OCI-LY1 (cell line): ENCODE data around the gene FANCI.

ENCODE experiments used
- EZH2 ChIP-seq: fragments of 200-600 bp; sonication (generic), shearing (Covaris generic); IDR thresholded peaks from 2 replicates; pipeline ENCODE4 v1.8.0; 2017; ENCODE audit warnings: borderline replicate concordance, mixed run types, mild to moderate bottlenecking, antibody characterized with exemption, low read length, moderate library complexity, mixed read lengths
- TF ChIP-seq, protein P1 (sequence below): fragments of 200-600 bp; sonication (generic), shearing (Covaris generic); IDR thresholded peaks from 2 replicates; pipeline ENCODE4 v1.5.1; 2017; ENCODE audit warnings: mild to moderate bottlenecking, antibody characterized with exemption, low read length, moderate library complexity, mixed read lengths

DNA sequence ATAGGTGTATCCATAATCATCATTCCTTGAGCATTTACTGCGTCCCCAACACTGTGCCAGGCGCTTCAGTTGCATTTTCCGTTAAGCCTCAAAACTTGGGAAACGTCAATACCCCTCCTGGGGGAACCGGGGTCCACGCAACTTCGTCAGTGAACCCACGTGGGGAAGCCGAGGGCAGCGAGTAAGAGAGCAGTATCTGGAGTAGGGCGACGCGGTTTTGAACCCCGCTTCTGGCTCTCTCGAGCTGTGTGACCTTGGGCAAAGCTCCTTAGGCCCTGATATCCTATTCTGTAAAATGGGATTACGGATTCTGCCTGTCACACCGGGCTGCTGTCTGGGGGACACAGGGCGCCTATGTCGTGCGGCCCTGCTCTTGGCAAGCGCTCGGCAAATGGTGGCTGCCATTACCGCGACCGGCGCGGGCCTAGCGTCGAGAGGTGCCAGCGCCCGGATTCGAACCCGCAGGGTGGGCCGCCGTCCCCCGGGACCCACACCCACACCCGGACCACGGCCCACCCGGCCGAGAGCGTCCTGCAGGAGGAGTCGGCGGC is 90.3 kb downstream of the FANCI start:
- TF ChIP-seq, protein P1, sequence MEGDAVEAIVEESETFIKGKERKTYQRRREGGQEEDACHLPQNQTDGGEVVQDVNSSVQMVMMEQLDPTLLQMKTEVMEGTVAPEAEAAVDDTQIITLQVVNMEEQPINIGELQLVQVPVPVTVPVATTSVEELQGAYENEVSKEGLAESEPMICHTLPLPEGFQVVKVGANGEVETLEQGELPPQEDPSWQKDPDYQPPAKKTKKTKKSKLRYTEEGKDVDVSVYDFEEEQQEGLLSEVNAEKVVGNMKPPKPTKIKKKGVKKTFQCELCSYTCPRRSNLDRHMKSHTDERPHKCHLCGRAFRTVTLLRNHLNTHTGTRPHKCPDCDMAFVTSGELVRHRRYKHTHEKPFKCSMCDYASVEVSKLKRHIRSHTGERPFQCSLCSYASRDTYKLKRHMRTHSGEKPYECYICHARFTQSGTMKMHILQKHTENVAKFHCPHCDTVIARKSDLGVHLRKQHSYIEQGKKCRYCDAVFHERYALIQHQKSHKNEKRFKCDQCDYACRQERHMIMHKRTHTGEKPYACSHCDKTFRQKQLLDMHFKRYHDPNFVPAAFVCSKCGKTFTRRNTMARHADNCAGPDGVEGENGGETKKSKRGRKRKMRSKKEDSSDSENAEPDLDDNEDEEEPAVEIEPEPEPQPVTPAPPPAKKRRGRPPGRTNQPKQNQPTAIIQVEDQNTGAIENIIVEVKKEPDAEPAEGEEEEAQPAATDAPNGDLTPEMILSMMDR, result no peak
- TF ChIP-seq EZH2, result no peak
